Measurements from ENCODE around the gene RPL19.
A peak's percentile ranks its signal among the peaks of the same experiment; 100 is the strongest.
"Not testable (repeated sequence)": the region's sequence is repeated elsewhere in the genome, so short reads cannot be mapped to it uniquely, and the experiment has no call there.

The RPL19 gene

DNA sequence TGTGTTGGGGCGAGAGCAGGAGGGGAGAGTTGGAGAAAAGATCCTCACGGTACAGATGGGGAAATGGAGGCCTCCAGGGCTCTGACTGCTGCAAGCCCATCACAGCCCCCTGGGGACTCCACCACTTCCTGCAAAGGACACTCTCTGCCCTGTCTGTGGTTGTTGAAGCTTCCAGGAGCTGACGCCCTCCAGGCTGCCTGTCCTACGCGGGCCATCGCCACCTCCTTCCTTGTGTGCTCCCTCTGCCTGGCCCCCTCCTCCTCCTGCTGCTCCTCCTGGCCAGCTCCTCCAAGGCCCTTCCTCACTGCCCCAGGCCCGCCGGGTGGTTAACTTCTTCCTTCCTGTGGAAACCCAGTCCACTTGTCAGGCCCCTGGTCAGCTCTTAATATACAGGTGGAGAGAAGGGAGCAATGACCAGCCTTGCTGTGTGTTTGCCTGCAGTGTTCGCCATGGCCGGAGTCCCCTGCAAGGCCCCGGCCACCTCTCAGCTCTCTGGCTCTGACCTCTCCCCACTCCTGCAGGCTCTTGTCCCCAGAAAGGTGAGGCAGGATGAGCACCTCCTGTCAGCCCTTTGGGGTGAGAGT lies 44.0 kb downstream of the RPL19 start:
- DNase-seq (ENCODE audit: low read depth in 2 of 2) = no peak

DNA sequence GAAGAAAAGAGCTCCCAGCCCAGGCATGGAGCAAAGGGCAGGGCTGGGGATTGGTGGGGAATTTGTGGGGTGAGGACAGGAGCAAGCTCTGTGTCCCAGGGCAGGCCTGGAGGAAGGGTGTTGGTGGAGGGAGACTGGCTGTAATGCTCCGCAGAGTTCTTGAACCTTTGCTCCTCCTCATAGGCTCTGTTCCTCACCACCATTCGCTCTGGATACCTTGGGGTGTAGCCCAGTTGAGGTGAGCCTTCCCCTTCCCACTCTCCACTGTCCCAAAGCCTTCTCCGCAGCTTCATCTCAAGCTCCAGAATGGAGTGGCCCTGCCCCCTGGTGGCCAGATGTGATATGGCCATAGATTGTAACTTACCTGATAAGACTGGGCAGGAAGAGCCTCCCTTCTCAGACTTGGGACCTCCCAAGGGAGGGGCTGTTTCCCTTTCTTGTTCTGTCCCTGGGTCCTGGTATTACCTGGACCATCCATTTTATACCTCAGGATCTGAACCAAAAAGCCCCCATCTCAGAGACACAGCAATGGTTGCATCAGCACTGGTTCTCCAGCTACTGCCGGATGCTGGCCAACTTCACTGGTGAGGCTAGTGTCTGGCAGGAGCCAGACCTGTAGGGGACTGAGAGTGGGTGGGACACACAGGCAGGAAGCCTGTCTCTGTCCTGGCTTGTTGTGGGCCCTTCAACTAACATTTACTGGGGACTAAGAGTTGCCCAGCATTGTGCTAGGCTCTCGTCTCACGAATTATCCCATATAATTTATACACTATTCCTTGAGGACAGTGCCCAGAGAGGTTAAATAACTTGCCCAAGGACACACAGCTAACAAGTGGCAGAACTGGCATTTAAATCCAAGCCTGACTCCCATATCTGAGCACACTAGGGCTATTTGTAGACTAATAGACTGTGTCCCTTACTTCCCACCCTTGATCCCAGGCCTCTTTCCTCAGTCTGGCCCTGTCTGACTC lies 44.8 kb downstream of the RPL19 start:
- DNase-seq (ENCODE audit: low read depth in 2 of 2) = peak; percentile 71

DNA sequence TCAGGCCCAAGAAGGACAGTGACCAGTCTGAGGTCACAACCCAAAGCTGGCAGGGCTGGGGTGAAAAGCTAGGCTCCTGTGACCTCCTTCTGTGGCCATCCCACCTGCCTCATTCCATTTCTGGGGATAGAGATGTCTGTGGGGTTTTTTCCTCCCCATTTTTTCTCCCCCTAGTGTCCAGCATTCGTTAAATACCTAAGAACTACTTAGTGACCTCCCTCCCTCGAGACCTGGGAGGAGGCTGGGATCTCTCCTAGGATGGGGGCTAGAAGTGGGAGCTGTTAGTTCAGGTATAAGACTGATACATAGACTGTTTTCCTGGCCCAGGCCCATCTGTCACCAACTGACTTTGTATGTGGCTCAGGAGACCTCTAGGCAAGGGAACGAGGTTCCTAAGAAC lies 46.2 kb downstream of the RPL19 start:
- no peak for DNase-seq (ENCODE audit: low read depth in 2 of 2)

DNA sequence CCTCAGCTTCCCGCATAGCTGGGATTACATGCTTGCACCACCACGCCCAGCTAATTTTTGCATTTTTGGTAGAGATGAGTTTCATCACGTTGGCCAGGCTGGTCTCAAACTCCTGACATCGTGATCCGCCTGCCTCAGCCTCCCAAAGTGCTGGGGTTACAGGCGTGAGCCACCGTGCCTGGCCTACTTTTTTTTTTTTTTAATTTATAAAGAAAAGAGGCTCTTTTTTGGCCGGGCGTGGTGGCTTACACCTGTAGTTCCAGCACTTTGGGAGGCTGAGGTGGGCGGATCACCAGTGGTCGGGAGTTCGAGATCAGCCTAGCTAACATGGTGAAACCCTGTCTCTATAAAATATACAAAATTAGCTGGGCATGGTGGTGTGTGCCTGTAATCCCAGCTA lies 50.0 kb downstream of the RPL19 start:
- DNase-seq (ENCODE audit: low read depth in 2 of 2) = not testable (repeated sequence)

DNA sequence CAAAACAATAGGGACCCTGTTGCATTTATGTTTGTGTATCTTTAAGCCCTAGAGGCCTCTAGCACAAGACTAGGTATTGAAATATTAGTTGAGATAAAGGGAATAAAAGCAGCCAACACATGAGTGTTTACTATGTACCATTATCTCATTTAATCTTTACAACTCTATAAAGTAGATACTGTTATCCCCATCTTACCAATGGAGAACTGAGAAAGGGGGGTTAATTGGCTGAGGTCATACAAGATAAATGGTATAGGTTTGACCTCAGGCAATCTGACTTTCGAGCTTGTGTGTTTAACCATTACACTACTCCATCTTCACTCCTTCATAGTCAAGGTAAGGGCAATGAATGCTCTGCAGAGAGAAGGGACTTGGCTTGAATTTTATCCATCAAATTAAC lies 51.9 kb downstream of the RPL19 start:
- DNase-seq (ENCODE audit: low read depth in 2 of 2) = no peak

DNA sequence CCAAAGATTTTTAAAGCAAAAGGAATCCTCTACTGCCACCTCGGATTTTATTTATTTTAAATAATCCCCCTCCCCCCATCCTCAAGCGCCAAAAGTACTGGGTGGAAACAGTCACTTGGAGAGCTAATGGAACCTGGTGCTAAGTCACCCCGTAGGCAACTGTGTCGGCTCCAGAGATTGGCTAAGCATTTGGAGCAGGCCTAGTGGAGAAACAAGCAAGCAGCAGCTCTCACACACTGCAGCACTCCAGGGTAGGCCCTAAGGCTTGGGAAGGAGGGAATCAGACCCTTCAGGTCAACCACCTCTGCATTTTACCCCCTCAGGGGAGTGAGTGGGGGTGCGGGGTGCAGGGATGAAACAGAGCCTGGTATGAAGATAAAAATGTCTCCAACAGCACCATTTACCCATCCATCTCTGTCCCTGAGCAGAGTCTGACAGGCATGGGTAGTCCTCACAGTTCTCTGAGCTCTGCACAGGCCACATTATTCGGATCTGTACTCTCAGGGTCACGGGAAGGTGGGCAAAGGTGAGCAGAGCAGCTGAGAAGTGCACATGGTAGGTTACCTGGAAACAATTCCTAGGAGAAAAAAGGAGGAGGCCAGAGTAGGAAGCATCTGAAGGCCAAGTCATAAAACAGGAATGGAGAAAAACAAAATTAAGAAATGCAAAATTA lies 52.8 kb downstream of the RPL19 start:
- DNase-seq (ENCODE audit: low read depth in 2 of 2) = no peak
